Esophagus muscularis mucosa (tissue), 4 donors: ENCODE measurements around the gene ADGRV1.

Source experiments
- EP300 ChIP-seq: sonication (generic); formaldehyde crosslinking; IDR thresholded peaks from one replicate; pipeline ENCODE4 v1.6.1; 2017; ENCODE audit warnings: antibody characterized with exemption
- POLR2A ChIP-seq: fragments of 450-650 bp; IDR thresholded peaks from one replicate; pipeline ENCODE4 v1.6.1; 2017; ENCODE audit warnings: antibody characterized with exemption, moderate library complexity, mild to moderate bottlenecking, low read depth
- POLR2AphosphoS5 ChIP-seq, 2 donors: sonication (generic); formaldehyde crosslinking; IDR thresholded peaks; one replicate each; pipeline ENCODE4 v1.6.1; 2017; ENCODE audit warnings: antibody characterized with exemption in 2 of 2
- TF ChIP-seq, protein P1 (sequence below), 3 experiments: fragments of 200-600 bp in 2 of 3; fragments of 450-650 bp in 1 of 3; sonication (generic) in 2 of 3; IDR thresholded peaks; one replicate each; pipeline ENCODE4 v1.5.1; 2017 to 2019; ENCODE audit warnings: antibody characterized with exemption in 3 of 3, mild to moderate bottlenecking in 2 of 3, moderate library complexity in 1 of 3

DNA sequence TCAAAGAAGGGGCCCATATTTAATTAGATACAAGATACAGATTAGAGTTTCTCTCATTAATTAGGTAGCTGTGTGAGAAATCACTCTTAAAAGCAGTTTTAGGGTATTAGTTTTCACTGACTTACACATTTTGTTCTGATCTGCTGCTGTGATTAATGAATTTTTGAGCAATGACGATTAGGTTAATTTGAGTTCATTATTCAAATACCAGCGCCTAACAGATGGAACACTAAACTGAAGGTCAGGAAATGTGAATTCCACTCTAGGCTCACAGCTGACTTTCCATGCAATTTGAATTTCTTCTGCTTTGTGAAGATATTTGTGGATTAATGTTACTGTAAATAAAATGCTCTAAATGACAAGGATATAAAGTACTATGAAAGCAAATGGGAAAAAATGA, 380.6 kb downstream of the ADGRV1 start:
- no peak for TF ChIP-seq POLR2AphosphoS5 (IDR thresholded peaks at IDR 0.05)
- TF ChIP-seq, protein P1, sequence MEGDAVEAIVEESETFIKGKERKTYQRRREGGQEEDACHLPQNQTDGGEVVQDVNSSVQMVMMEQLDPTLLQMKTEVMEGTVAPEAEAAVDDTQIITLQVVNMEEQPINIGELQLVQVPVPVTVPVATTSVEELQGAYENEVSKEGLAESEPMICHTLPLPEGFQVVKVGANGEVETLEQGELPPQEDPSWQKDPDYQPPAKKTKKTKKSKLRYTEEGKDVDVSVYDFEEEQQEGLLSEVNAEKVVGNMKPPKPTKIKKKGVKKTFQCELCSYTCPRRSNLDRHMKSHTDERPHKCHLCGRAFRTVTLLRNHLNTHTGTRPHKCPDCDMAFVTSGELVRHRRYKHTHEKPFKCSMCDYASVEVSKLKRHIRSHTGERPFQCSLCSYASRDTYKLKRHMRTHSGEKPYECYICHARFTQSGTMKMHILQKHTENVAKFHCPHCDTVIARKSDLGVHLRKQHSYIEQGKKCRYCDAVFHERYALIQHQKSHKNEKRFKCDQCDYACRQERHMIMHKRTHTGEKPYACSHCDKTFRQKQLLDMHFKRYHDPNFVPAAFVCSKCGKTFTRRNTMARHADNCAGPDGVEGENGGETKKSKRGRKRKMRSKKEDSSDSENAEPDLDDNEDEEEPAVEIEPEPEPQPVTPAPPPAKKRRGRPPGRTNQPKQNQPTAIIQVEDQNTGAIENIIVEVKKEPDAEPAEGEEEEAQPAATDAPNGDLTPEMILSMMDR (IDR thresholded peaks at IDR 0.05), result no peak
- TF ChIP-seq EP300, result no peak
- no peak for TF ChIP-seq POLR2A
